SK-N-SH (cell line): ENCODE results near the gene FOXP2. TPM values are rescaled to one million over a fixed set of nuclear protein-coding genes. Genes with fewer than 3 reads are reported as not detected.

Experiments used
- CTCF ChIA-PET: fragments of 300-600, 350-600 bp; formaldehyde crosslinking; extraction: SDS; loops from one replicate; lab custom pipeline; 2021; lab: Yijun Ruan, JAX
- POLR2A ChIA-PET: fragments of 350-600 bp; sonication (Branson Sonifier 250); formaldehyde crosslinking; extraction: SDS; loops from one replicate; lab custom pipeline; 2020; ENCODE audit warnings: antibody characterized with exemption, inconsistent platforms; lab: Yijun Ruan, JAX
- DNase-seq: peaks from one replicate; pipeline ENCODE4 v3.0.0; 2012
- H2AFZ ChIP-seq: fragments of 200-600 bp; sonication (generic); 2 replicates; pipeline ENCODE4 v1.8.1; 2016; ENCODE audit warnings: antibody characterized with exemption, mild to moderate bottlenecking, low read depth
- H3F3A ChIP-seq: fragments of 200-600 bp; sonication (generic); replicated peaks from 2 replicates; pipeline ENCODE3; 2016; ENCODE audit warnings: antibody characterized with exemption, mild to moderate bottlenecking; ENCODE audit not compliant: insufficient read depth
- H3K27ac ChIP-seq, 2 experiments: fragments of 200-500 bp in 1 of 2; fragments of 200-600 bp in 1 of 2; sonication (Bioruptor generic) in 1 of 2; sonication (generic), shearing (Covaris generic) in 1 of 2; 2 replicates each; pipeline versions ENCODE4 v1.5.1 to v1.6.1; 2014 to 2016; ENCODE audit warnings: low read depth in 2 of 2, inconsistent platforms in 1 of 2, low read length in 1 of 2, mild to moderate bottlenecking in 1 of 2, mixed read lengths in 1 of 2
- H3K27me3 ChIP-seq: fragments of 200-600 bp; sonication (generic), shearing (Covaris generic); 2 replicates; pipeline ENCODE4 v1.6.1; 2016; ENCODE audit warnings: mixed run types; ENCODE audit not compliant: insufficient read depth
- H3K36me3 ChIP-seq, 2 experiments: fragments of 200-500 bp in 1 of 2; fragments of 200-600 bp in 1 of 2; sonication (Bioruptor generic) in 1 of 2; sonication (generic) in 1 of 2; replicated peaks in 1 of 2; 2 replicates each; pipeline versions ENCODE3 to v1.5.1; 2014 to 2016; ENCODE audit warnings: low read length in 1 of 2, mild to moderate bottlenecking in 1 of 2; ENCODE audit not compliant: insufficient read depth in 2 of 2, control insufficient read depth in 1 of 2
- H3K4me1 ChIP-seq, 2 experiments: fragments of 200-500 bp in 1 of 2; fragments of 200-600 bp in 1 of 2; sonication (Bioruptor generic) in 1 of 2; sonication (generic), shearing (Covaris generic) in 1 of 2; 2 replicates each; pipeline versions ENCODE4 v1.5.1 to v1.6.1; 2014 to 2016; ENCODE audit warnings: low read depth in 1 of 2, low read length in 1 of 2, mixed run types in 1 of 2; ENCODE audit not compliant: insufficient read depth in 2 of 2, control insufficient read depth in 1 of 2
- H3K4me2 ChIP-seq: fragments of 200-600 bp; sonication (generic), shearing (Covaris generic); 2 replicates; pipeline ENCODE4 v1.6.1; 2017; ENCODE audit warnings: mixed run types
- H3K4me3 ChIP-seq, 2 experiments: fragments of 200-500 bp in 1 of 2; fragments of 200-600 bp in 1 of 2; sonication (Bioruptor generic) in 1 of 2; sonication (generic), shearing (Covaris generic) in 1 of 2; 2 replicates each; pipeline versions ENCODE4 v1.5.1 to v1.8.1; 2014 to 2016; ENCODE audit warnings: low read depth in 2 of 2, inconsistent platforms in 1 of 2, low read length in 1 of 2, mild to moderate bottlenecking in 1 of 2, mixed read lengths in 1 of 2, moderate library complexity in 1 of 2
- H3K79me2 ChIP-seq: fragments of 200-600 bp; sonication (generic); 2 replicates; pipeline ENCODE4 v1.8.1; 2017; ENCODE audit warnings: mild to moderate bottlenecking; ENCODE audit not compliant: insufficient read depth
- H3K9ac ChIP-seq: fragments of 200-600 bp; sonication (generic); 2 replicates; pipeline ENCODE4 v1.6.1; 2017; ENCODE audit warnings: mixed run types
- H3K9me2 ChIP-seq: fragments of 200-600 bp; sonication (generic); 2 replicates; pipeline ENCODE4 v1.6.1; 2017; ENCODE audit warnings: mixed run types
- H3K9me3 ChIP-seq: fragments of 200-600 bp; sonication (generic); 2 replicates; pipeline ENCODE4 v1.6.1; 2017; ENCODE audit warnings: mixed run types, mild to moderate bottlenecking, moderate library complexity
- H4K20me1 ChIP-seq: fragments of 200-600 bp; sonication (generic); 2 replicates; pipeline ENCODE4 v1.6.1; 2017; ENCODE audit warnings: mild to moderate bottlenecking, mixed run types; ENCODE audit not compliant: insufficient read depth
- CHD2 ChIP-seq: fragments of 150-350 bp; IDR thresholded peaks from 2 replicates; pipeline ENCODE4 v1.6.1; 2018; ENCODE audit warnings: low read length; ENCODE audit not compliant: partially characterized antibody
- CTCF ChIP-seq: fragments of 200-600 bp; sonication (generic); IDR thresholded peaks from 2 replicates; pipeline ENCODE4 v1.6.1; 2017; ENCODE audit warnings: antibody characterized with exemption, mild to moderate bottlenecking, moderate library complexity
- ELF1 ChIP-seq: IDR thresholded peaks from 2 replicates; pipeline ENCODE4 v1.4.0; 2012
- FOXJ3 ChIP-seq: sonication (generic); formaldehyde crosslinking; IDR thresholded peaks from 2 replicates; pipeline ENCODE4 v1.5.1; 2020; ENCODE audit warnings: mild to moderate bottlenecking, missing genetic modification reagents
- GATA2 ChIP-seq: sonication (generic); formaldehyde crosslinking; IDR thresholded peaks from 2 replicates; pipeline ENCODE4 v1.5.0; 2020; ENCODE audit warnings: mild to moderate bottlenecking, missing genetic modification reagents
- IRF3 ChIP-seq: fragments of 150-350 bp; IDR thresholded peaks from 2 replicates; pipeline ENCODE4 v1.6.1; 2016; ENCODE audit warnings: mild to moderate bottlenecking, low read depth, low read length
- MEF2A ChIP-seq: IDR thresholded peaks from 2 replicates; pipeline ENCODE4 v1.4.0; 2012; ENCODE audit warnings: low read depth, borderline replicate concordance
- MXI1 ChIP-seq: IDR thresholded peaks from 2 replicates; pipeline ENCODE4 v1.6.1; 2012; ENCODE audit warnings: mild to moderate bottlenecking, low read depth, low read length, improper control_type of control experiment
- NRF1 ChIP-seq: IDR thresholded peaks from 2 replicates; pipeline ENCODE4 v1.6.1; 2012; ENCODE audit warnings: low read depth, mild to moderate bottlenecking, low read length
- SIN3A ChIP-seq: IDR thresholded peaks from 2 replicates; pipeline ENCODE4 v1.6.1; 2012; ENCODE audit warnings: low read depth, mild to moderate bottlenecking, low read length, moderate library complexity, borderline replicate concordance
- TCF12 ChIP-seq: IDR thresholded peaks from 2 replicates; pipeline ENCODE4 v1.4.0; 2012
- TEAD4 ChIP-seq: IDR thresholded peaks from 2 replicates; pipeline ENCODE4 v1.4.0; 2012; ENCODE audit warnings: mild to moderate bottlenecking, borderline replicate concordance; ENCODE audit not compliant: insufficient read depth
- USF1 ChIP-seq: IDR thresholded peaks from 2 replicates; pipeline ENCODE4 v1.4.0; 2012; ENCODE audit warnings: low read depth, borderline replicate concordance
- YY1 ChIP-seq: IDR thresholded peaks from 2 replicates; pipeline ENCODE4 v1.4.0; 2012; ENCODE audit warnings: low read depth, mild to moderate bottlenecking
- ZBTB33 ChIP-seq: IDR thresholded peaks from 2 replicates; pipeline ENCODE4 v1.4.0; 2012; ENCODE audit warnings: low read depth, borderline replicate concordance
- WGBS: methylation state at CpG from one replicate; pipeline ENCODE4 v1.1.6; 2017; ENCODE audit warnings: low lambda C conversion rate; 5-methylcytosine and 5-hydroxymethylcytosine counted together
- polyA plus RNA-seq, 3 experiments: library from polyadenylated mRNA; depleted of rRNA; stranded (reverse); fragments of >200 nt; gene quantifications; 2 replicates each; pipeline ENCODE4 v1.2.3, GENCODE V29; 2012
- TF ChIP-seq, protein P1 (sequence below): IDR thresholded peaks from 2 replicates; pipeline ENCODE4; 2012
- TF ChIP-seq, protein P2 (sequence below): IDR thresholded peaks from 2 replicates; pipeline ENCODE4 v1.4.0; 2012; ENCODE audit warnings: low read depth

FOXP2 gene
- polyA plus RNA-seq, 1 of the 3 experiments (the other 2 are of a cell fraction): not detected

DNA sequence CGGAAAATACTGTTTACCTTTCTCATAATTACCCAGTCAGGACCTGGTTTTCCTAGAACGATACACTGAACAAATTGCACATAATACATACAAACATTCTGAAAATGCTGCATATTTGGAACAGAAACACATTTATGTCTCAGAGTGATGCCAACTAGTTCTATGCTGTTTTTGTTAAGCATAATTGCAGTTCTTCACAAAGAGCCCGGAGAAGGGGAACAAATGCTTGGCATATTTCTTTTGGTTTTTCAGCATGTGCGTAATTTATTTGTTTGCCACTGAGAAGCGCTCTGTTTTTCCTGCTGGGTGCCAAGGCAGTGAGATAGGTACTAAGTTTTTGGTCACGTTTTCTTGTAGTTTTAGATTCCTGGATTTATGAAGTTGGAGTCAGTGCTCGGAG lies 326.3 kb downstream of the FOXP2 start:
- Histone ChIP-seq H3K79me2 (no peaks in the 10 kb centered on the region), H4K20me1 (no peaks in the 10 kb centered on the region), H3K27ac (no peak overlapping the region), H3K9ac (no peak overlapping the region), H2AFZ (no peak overlapping the region), H3K36me3 (no peaks in the 10 kb centered on the region), H3K27me3 (no peaks in the 10 kb centered on the region), H3F3A (no peaks in the 10 kb centered on the region), H3K9me3 (no peaks in the 10 kb centered on the region), H3K9me2 (no peaks in the 10 kb centered on the region), H3K4me2 (no peak overlapping the region), H3K4me1 (no peaks in the 10 kb centered on the region), H3K4me3 (no peak overlapping the region)
- DNase-seq: no peak
- ChIA-PET POLR2A (no interaction called here), CTCF (interaction anchor here (0.6 kb wide), 1 partner anchor 1581 kb away, joined by 3 read pairs; no protein-coding TSS in a partner anchor)
- 14% methylated on average over 7 of the region's 7 CpGs for WGBS
- TF ChIP-seq NRF1: no peak
- TF ChIP-seq MEF2A: no peak
- TF ChIP-seq TEAD4: no peak
- no peak for TF ChIP-seq MXI1
- no peak for TF ChIP-seq YY1
- TF ChIP-seq, protein P1, sequence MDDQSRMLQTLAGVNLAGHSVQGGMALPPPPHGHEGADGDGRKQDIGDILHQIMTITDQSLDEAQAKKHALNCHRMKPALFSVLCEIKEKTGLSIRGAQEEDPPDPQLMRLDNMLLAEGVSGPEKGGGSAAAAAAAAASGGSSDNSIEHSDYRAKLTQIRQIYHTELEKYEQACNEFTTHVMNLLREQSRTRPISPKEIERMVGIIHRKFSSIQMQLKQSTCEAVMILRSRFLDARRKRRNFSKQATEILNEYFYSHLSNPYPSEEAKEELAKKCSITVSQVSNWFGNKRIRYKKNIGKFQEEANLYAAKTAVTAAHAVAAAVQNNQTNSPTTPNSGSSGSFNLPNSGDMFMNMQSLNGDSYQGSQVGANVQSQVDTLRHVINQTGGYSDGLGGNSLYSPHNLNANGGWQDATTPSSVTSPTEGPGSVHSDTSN: no peak
- TF ChIP-seq GATA2 (CRISPR knock-in tag): no peak
- TF ChIP-seq, protein P2, sequence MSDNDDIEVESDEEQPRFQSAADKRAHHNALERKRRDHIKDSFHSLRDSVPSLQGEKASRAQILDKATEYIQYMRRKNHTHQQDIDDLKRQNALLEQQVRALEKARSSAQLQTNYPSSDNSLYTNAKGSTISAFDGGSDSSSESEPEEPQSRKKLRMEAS: no peak
- no peak for TF ChIP-seq CTCF

GRCh38 chr7:114741911-114742310 lies 327.3 kb downstream of the FOXP2 start:
- no peaks in the 10 kb centered on the region for H3K79me2 ChIP-seq
- H3K4me2 ChIP-seq: no peak overlapping the region
- H3K9ac ChIP-seq: no peak overlapping the region
- 9% methylated on average over 1 of the region's 1 CpG for WGBS
- H3F3A ChIP-seq: no peaks in the 10 kb centered on the region
- no peak for DNase-seq
- CTCF ChIA-PET: no interaction called here
- H3K9me2 ChIP-seq: no peaks in the 10 kb centered on the region
- TF ChIP-seq, protein P2: no peak
- TF ChIP-seq ELF1 (no peak), FOXJ3 (CRISPR knock-in tag) (no peak), ZBTB33 (no peak), GATA2 (CRISPR knock-in tag) (no peak), IRF3 (no peak), CHD2 (no peak), SIN3A (no peak), TCF12 (no peak), TEAD4 (no peak), NRF1 (no peak), USF1 (no peak)
- no peaks in the 10 kb centered on the region for H3K27me3 ChIP-seq
- POLR2A ChIA-PET: no interaction called here
- no peaks in the 10 kb centered on the region for H3K4me1 ChIP-seq
- H3K27ac ChIP-seq: no peak overlapping the region
- no peak overlapping the region for H2AFZ ChIP-seq
- no peaks in the 10 kb centered on the region for H3K36me3 ChIP-seq
- no peak overlapping the region for H3K4me3 ChIP-seq
- no peaks in the 10 kb centered on the region for H3K9me3 ChIP-seq
- no peaks in the 10 kb centered on the region for H4K20me1 ChIP-seq
